ENCODE results near the gene SPNS2. TPM values are rescaled to one million over a fixed set of nuclear protein-coding genes. Genes with fewer than 3 reads are reported as not detected.

Gene SPNS2
- total and polyA plus RNA-seq, 2 of the 8 experiments (the other 6 are each of a cell fraction or from before 2014, with no cell fraction given) = 1.2 to 1.5 TPM

DNA sequence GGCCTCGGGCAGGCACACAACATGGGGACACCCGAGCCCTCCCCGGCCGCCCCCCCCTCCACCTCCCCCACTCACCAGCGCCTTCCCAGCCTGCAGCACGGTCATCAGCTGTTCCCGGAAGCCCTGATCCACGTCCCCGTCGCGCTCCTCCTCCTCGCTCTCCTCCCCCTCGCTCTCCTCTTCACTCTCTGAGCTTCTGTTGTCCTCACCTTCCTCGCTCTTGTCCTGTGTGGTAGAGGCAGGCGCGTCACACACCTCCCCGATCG lies 46.2 kb downstream of the SPNS2 start:
- Histone ChIP-seq H2BK20ac (ENCODE audit: low read length) (no peak overlapping the region), H3K4me3 (ENCODE audit: extremely low read depth in 1 of 4, insufficient read depth in 2 of 4, low read depth in 3 of 4, low read length in 4 of 4) (no peak overlapping the region), H4K8ac (ENCODE audit: extremely low read depth, insufficient read depth, low read length) (no peak overlapping the region), H3K14ac (ENCODE audit: insufficient read length) (no peak overlapping the region), H3K4me2 (ENCODE audit: insufficient read depth in 1 of 2, low read depth in 2 of 2, low read length in 2 of 2) (no peak overlapping the region), H3K56ac (replicated peaks; ENCODE audit: insufficient read length, low read depth, low read length) (no peak overlapping the region), H3K79me1 (ENCODE audit: low read depth, low read length) (no peaks in the 10 kb centered on the region; the same call in 1 of the 2 replicates), H3K27me3 (replicated peaks in 1 of 4; ENCODE audit: control insufficient read depth in 3 of 4, extremely low read depth in 1 of 4, insufficient read depth in 3 of 4, low read length in 3 of 4) (no peaks in the 10 kb centered on the region), H3K9me3 (ENCODE audit: insufficient read depth in 2 of 2, low read depth in 1 of 2, low read length in 1 of 2) (no peaks in the 10 kb centered on the region), H3K36me3 (ENCODE audit: control insufficient read depth in 2 of 4, insufficient read depth in 4 of 4, low read length in 3 of 4) (peaks cover 49 to 91% (median 66%) of the 10 kb centered on the region in 4 experiments), H2BK12ac (ENCODE audit: low read depth, low read length) (no peak overlapping the region), H2BK15ac (ENCODE audit: low read length) (no peak overlapping the region), H3K9ac (replicated peaks in 1 of 4; ENCODE audit: extremely low read depth in 1 of 4, low read depth in 3 of 4, low read length in 3 of 4) (no peak overlapping the region), H2BK5ac (ENCODE audit: low read depth, low read length) (no peak overlapping the region), H3K23me2 (ENCODE audit: low read depth, low read length) (no peaks in the 10 kb centered on the region), H2AK5ac (ENCODE audit: low read depth, low read length) (no peak overlapping the region), H4K5ac (ENCODE audit: insufficient read length, low read depth, low read length) (no peak overlapping the region), H3K27ac (ENCODE audit: low read depth, low read length) (no peak overlapping the region), H3K4ac (replicated peaks; ENCODE audit: insufficient read length, low read depth, low read length) (no peak overlapping the region), H4K91ac (replicated peaks; ENCODE audit: insufficient read length, low read length) (no peak overlapping the region), H3K79me2 (ENCODE audit: control insufficient read depth in 1 of 2, insufficient read depth in 2 of 2, low read length in 2 of 2) (no peaks in the 10 kb centered on the region), H4K20me1 (replicated peaks in 1 of 2; ENCODE audit: control insufficient read depth in 1 of 2, insufficient read depth in 2 of 2, low read length in 2 of 2) (peaks cover 9 to 38% of the 10 kb centered on the region in 2 experiments), H3K23ac (ENCODE audit: insufficient read length) (no peak overlapping the region), H2AFZ (ENCODE audit: low read length) (no peak overlapping the region), H2BK120ac (replicated peaks; ENCODE audit: low read depth, low read length) (no peak overlapping the region), H3K18ac (ENCODE audit: extremely low read depth, low read length) (no peak overlapping the region), H3K4me1 (replicated peaks in 1 of 4; ENCODE audit: control insufficient read depth in 3 of 4, insufficient read depth in 4 of 4, low read length in 3 of 4) (no peaks in the 10 kb centered on the region; a peak in 1 of 7 replicates)
- 90 to 100% methylated on average over 5 to 6 of the region's 18 CpGs for WGBS, 2 experiments (ENCODE audit: extremely low coverage in 1 of 2, insufficient coverage in 1 of 2, insufficient read length in 1 of 2, insufficient replicate concordance in 2 of 2, low coverage in 1 of 2, low lambda C conversion rate in 2 of 2, missing lambda C conversion rate in 1 of 2)
- TF ChIP-seq KDM1A (IDR thresholded peaks at IDR 0.05; ENCODE audit: borderline replicate concordance, low read length) = no peak
- TF ChIP-seq KDM4A (IDR thresholded peaks at IDR 0.05; ENCODE audit: low read depth, low read length, severe bottlenecking) = no peak
- TF ChIP-seq EGR1 (IDR thresholded peaks at IDR 0.05; ENCODE audit: borderline replicate concordance, low read depth, low read length) = no peak
- TF ChIP-seq CHD1 (IDR thresholded peaks at IDR 0.05; ENCODE audit: low read depth, low read length) = no peak
- FAIRE-seq = no peak
- DNase-seq (ENCODE audit: low read depth in 1 of 2, low spot score in 2 of 2) = no peak
- ChIA-PET POLR2A (ENCODE audit: partially characterized antibody) (interaction anchor here (0.6 to 37.1 kb wide), 4 partner anchors 2 to 138 kb away, joined by 3 to 546 read pairs (median 275); partner anchors contain the start of genes GGT6 and MYBBP1A), CTCF (ENCODE audit: partially characterized antibody) (interaction anchor here (1.3 to 2.7 kb wide), 3 partner anchors 22 to 124 kb away, joined by 3 to 10 read pairs (median 5); partner anchors contain the start of gene SPNS2)
